Gastroesophageal sphincter (tissue), 3 donors: ENCODE results near the gene ACBD6.

Experiments
- EP300 ChIP-seq: sonication (generic); formaldehyde crosslinking; IDR thresholded peaks from one replicate; pipeline ENCODE4 v1.6.1; 2017; ENCODE audit warnings: antibody characterized with exemption, mild to moderate bottlenecking
- POLR2A ChIP-seq, 2 donors: fragments of 450-650 bp; IDR thresholded peaks; one replicate each; pipeline ENCODE4 v1.6.1; 2017; ENCODE audit warnings: antibody characterized with exemption in 2 of 2, mild to moderate bottlenecking in 2 of 2, moderate library complexity in 1 of 2
- TF ChIP-seq, protein P1 (sequence below), 4 experiments: fragments of 200-600 bp in 2 of 4; fragments of 450-650 bp in 2 of 4; sonication (generic) in 1 of 4; IDR thresholded peaks; one replicate each; pipeline ENCODE4 v1.5.1; 2017 to 2019; ENCODE audit warnings: antibody characterized with exemption in 4 of 4, mild to moderate bottlenecking in 2 of 4, moderate library complexity in 2 of 4

DNA sequence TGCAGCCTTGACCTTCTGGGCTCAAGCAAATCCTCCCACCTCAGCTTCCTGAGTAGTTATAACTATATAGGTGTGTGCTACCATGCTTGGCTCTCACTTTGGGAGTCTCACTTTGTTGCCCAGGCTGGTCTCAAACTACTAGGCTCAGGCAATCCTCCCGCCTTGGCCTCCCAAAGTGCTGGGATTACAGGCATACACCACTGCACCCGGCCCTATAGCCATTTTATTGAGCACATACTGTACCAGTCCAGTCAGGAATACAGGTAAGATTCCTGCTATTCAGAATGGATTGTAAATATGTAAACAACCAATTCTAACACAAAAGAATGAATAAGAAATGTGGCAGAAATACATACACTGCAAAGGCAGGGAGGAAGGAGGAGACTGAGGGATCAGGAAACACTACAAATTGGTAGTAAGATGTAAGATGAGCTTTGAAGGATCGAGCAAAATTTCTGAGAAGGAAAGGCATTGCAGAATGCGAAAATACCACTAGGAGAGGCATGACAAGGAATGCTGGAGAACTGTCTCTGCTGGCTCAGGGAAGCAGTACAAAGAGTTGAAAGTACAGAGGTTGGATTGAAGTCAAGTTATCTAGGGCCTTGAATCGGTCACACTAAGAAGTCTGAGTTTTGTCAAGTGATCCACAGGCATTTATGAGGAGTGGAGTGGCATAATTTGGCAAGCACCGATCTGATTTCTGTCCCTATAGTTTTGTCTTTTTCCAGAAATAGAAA is 211.9 kb downstream of the ACBD6 start:
- TF ChIP-seq EP300, result no peak
- TF ChIP-seq, protein P1, sequence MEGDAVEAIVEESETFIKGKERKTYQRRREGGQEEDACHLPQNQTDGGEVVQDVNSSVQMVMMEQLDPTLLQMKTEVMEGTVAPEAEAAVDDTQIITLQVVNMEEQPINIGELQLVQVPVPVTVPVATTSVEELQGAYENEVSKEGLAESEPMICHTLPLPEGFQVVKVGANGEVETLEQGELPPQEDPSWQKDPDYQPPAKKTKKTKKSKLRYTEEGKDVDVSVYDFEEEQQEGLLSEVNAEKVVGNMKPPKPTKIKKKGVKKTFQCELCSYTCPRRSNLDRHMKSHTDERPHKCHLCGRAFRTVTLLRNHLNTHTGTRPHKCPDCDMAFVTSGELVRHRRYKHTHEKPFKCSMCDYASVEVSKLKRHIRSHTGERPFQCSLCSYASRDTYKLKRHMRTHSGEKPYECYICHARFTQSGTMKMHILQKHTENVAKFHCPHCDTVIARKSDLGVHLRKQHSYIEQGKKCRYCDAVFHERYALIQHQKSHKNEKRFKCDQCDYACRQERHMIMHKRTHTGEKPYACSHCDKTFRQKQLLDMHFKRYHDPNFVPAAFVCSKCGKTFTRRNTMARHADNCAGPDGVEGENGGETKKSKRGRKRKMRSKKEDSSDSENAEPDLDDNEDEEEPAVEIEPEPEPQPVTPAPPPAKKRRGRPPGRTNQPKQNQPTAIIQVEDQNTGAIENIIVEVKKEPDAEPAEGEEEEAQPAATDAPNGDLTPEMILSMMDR (IDR thresholded peaks at IDR 0.05), result no peak
- no peak for TF ChIP-seq POLR2A (IDR thresholded peaks at IDR 0.05)
